H9 (cell line): ENCODE measurements around the gene TGFA. TPM values are rescaled to one million over a fixed set of nuclear protein-coding genes. Genes with fewer than 3 reads are reported as not detected.

Experiments used
- DNase-seq: peaks from one replicate; pipeline ENCODE4 v3.0.0-alpha.2; 2017
- H2AFZ ChIP-seq: one replicate; pipeline ENCODE4 v1.6.1; 2013; ENCODE audit warnings: mild to moderate bottlenecking, low read length, control low read depth, moderate library complexity
- H2AK5ac ChIP-seq: 2 replicates; pipeline ENCODE4 v1.6.1; 2013; ENCODE audit warnings: low read length, control low read depth, mixed read lengths; ENCODE audit not compliant: insufficient read length
- H2BK120ac ChIP-seq: one replicate; pipeline ENCODE4 v1.6.1; 2013; ENCODE audit warnings: low read depth, mild to moderate bottlenecking, low read length, control low read depth, inconsistent platforms; ENCODE audit not compliant: poor library complexity, severe bottlenecking
- H2BK12ac ChIP-seq: 2 replicates; pipeline ENCODE4 v1.6.1; 2013; ENCODE audit warnings: low read length, control low read depth, mixed read lengths, low read depth; ENCODE audit not compliant: insufficient read length
- H2BK15ac ChIP-seq: 2 replicates; pipeline ENCODE4 v1.6.1; 2013; ENCODE audit warnings: low read depth, low read length, control low read depth
- H2BK20ac ChIP-seq: one replicate; pipeline ENCODE4 v1.6.1; 2013; ENCODE audit warnings: low read depth, mild to moderate bottlenecking, low read length, control low read depth, inconsistent platforms; ENCODE audit not compliant: poor library complexity, severe bottlenecking
- H2BK5ac ChIP-seq: 2 replicates; pipeline ENCODE4 v1.6.1; 2013; ENCODE audit warnings: low read length, control low read depth, mixed read lengths; ENCODE audit not compliant: insufficient read length
- H3K14ac ChIP-seq: 2 replicates; pipeline ENCODE4 v1.6.1; 2013; ENCODE audit warnings: low read length, control low read depth; ENCODE audit not compliant: insufficient read depth
- H3K18ac ChIP-seq: 2 replicates; pipeline ENCODE4 v1.6.1; 2013; ENCODE audit warnings: low read depth, mild to moderate bottlenecking, mixed read lengths, low read length, control low read depth; ENCODE audit not compliant: insufficient read length
- H3K23ac ChIP-seq: 2 replicates; pipeline ENCODE4 v1.6.1; 2013; ENCODE audit warnings: low read length, control low read depth, mixed read lengths, low read depth; ENCODE audit not compliant: insufficient read length
- H3K23me2 ChIP-seq: 2 replicates; pipeline ENCODE4 v1.6.1; 2013; ENCODE audit warnings: low read depth, mild to moderate bottlenecking, mixed read lengths, low read length, control low read depth; ENCODE audit not compliant: insufficient read length, poor library complexity, severe bottlenecking
- H3K27ac ChIP-seq: 2 replicates; pipeline ENCODE4 v1.5.1; 2013; ENCODE audit warnings: low read length, control low read depth, mixed read lengths, low read depth; ENCODE audit not compliant: insufficient read length
- H3K27me3 ChIP-seq: 2 replicates; pipeline ENCODE4 v1.6.1; 2013; ENCODE audit warnings: low read length, control low read depth, inconsistent platforms; ENCODE audit not compliant: insufficient read depth
- H3K4ac ChIP-seq: 2 replicates; pipeline ENCODE4 v1.6.1; 2013; ENCODE audit warnings: low read depth, mild to moderate bottlenecking, control low read depth, inconsistent platforms, low read length, moderate library complexity
- H3K4me1 ChIP-seq: 2 replicates; pipeline ENCODE4 v1.6.1; 2013; ENCODE audit warnings: low read length, control low read depth, inconsistent platforms; ENCODE audit not compliant: insufficient read depth
- H3K4me2 ChIP-seq: 2 replicates; pipeline ENCODE4 v1.6.1; 2013; ENCODE audit warnings: low read length, control low read depth, mixed read lengths; ENCODE audit not compliant: insufficient read length, insufficient read depth
- H3K56ac ChIP-seq: 2 replicates; pipeline ENCODE4 v1.6.1; 2013; ENCODE audit warnings: low read depth, mild to moderate bottlenecking, mixed read lengths, low read length, control low read depth; ENCODE audit not compliant: insufficient read length
- H3K79me1 ChIP-seq: 2 replicates; pipeline ENCODE4 v1.6.1; 2013; ENCODE audit warnings: low read depth, mild to moderate bottlenecking, moderate library complexity, low read length, control low read depth, inconsistent platforms; ENCODE audit not compliant: insufficient read depth, poor library complexity, severe bottlenecking
- H3K79me2 ChIP-seq: 2 replicates; pipeline ENCODE4 v1.6.1; 2013; ENCODE audit warnings: low read length, control low read depth, inconsistent platforms; ENCODE audit not compliant: insufficient read depth
- H3K9ac ChIP-seq: 2 replicates; pipeline ENCODE4 v1.6.1; 2013; ENCODE audit warnings: low read length, control low read depth, mixed read lengths; ENCODE audit not compliant: insufficient read length; ENCODE audit errors: extremely low read depth
- H3K9me3 ChIP-seq: one replicate; pipeline ENCODE4 v1.6.1; 2013; ENCODE audit warnings: low read depth, low read length, inconsistent platforms; ENCODE audit not compliant: control insufficient read depth
- H3T11ph ChIP-seq: one replicate; pipeline ENCODE4 v1.6.1; 2013; ENCODE audit warnings: mild to moderate bottlenecking, low read length, control low read depth, inconsistent platforms
- H4K20me1 ChIP-seq: one replicate; pipeline ENCODE4 v1.6.1; 2013; ENCODE audit not compliant: control insufficient read depth, insufficient read length, insufficient read depth
- H4K5ac ChIP-seq: 2 replicates; pipeline ENCODE4 v1.6.1; 2013; ENCODE audit warnings: low read depth, mild to moderate bottlenecking, mixed read lengths, low read length, control low read depth; ENCODE audit not compliant: insufficient read length
- H4K8ac ChIP-seq: replicated peaks from 2 replicates; pipeline ENCODE4 v1.6.1; 2013; ENCODE audit warnings: low read length, control low read depth, mixed read lengths, low read depth; ENCODE audit not compliant: insufficient read length
- H4K91ac ChIP-seq: 2 replicates; pipeline ENCODE4 v1.6.1; 2013; ENCODE audit warnings: low read depth, mild to moderate bottlenecking, moderate library complexity, mixed read lengths, low read length, control low read depth; ENCODE audit not compliant: insufficient read length
- H3K27ac Mint-ChIP-seq, 3 experiments: 2 replicates in 2 of 3; 3 replicates in 1 of 3; pipeline ENCODE4 v1.8.0; 2020 to 2021; ENCODE audit warnings: mixed read lengths in 3 of 3, mild to moderate bottlenecking in 1 of 3, moderate library complexity in 1 of 3
- H3K27me3 Mint-ChIP-seq: 2 replicates; pipeline ENCODE4 v1.8.0; 2021; ENCODE audit warnings: low read depth, mild to moderate bottlenecking, moderate library complexity, mixed read lengths
- H3K36me3 Mint-ChIP-seq, 3 experiments: 2 replicates in 2 of 3; 3 replicates in 1 of 3; pipeline ENCODE4 v1.8.0; 2020 to 2021; ENCODE audit warnings: low read depth in 3 of 3, mixed read lengths in 3 of 3; ENCODE audit not compliant: insufficient read depth in 1 of 3
- H3K4me1 Mint-ChIP-seq, 2 experiments: 2 replicates each; pipeline ENCODE4 v1.8.0; 2020; ENCODE audit warnings: mixed read lengths in 2 of 2
- H3K4me3 Mint-ChIP-seq, 2 experiments: 2 replicates in 1 of 2; 3 replicates in 1 of 2; pipeline ENCODE4 v1.8.0; 2020 to 2021; ENCODE audit warnings: mild to moderate bottlenecking in 2 of 2, mixed read lengths in 2 of 2, moderate library complexity in 1 of 2
- H3K9me3 Mint-ChIP-seq, 2 experiments: 2 replicates in 1 of 2; 3 replicates in 1 of 2; pipeline ENCODE4 v1.8.0; 2020; ENCODE audit warnings: mild to moderate bottlenecking in 2 of 2, mixed read lengths in 2 of 2, moderate library complexity in 1 of 2
- CTCF ChIP-seq: fragments of 200-600 bp; sonication (generic); conservative IDR thresholded peaks from 3 replicates; pipeline ENCODE4 v1.8.0; 2021; ENCODE audit warnings: antibody characterized with exemption, mild to moderate bottlenecking
- WGBS: extraction: QIAGEN DNeasy Blood & Tissue Kit; methylation state at CpG from one replicate; pipeline ENCODE4 v1.1.7; 2013; ENCODE audit warnings: missing lambda C conversion rate, low lambda C conversion rate, mixed read lengths; ENCODE audit not compliant: insufficient read length; ENCODE audit errors: extremely low coverage; 5-methylcytosine and 5-hydroxymethylcytosine counted together
- total RNA-seq: library from RNA; stranded (reverse); gene quantifications from 2 replicates; pipeline ENCODE4 v1.2.1, GENCODE V29; 2021

Gene TGFA
- total RNA-seq, 1 experiment from 2014 or later, result 3.3 TPM

GRCh38 chr2:70519453-70519852, 34.2 kb downstream of the TGFA start:
- H3K27ac ChIP-seq, result no peak overlapping the region
- Mint-ChIP-seq H3K4me1 (peaks cover 20 to 22% of the 10 kb centered on the region in 2 experiments), H3K9me3 (no peaks in the 10 kb centered on the region; a peak in 1 of 5 replicates), H3K27me3 (no peaks in the 10 kb centered on the region), H3K27ac (no peak overlapping the region), H3K36me3 (no peaks in the 10 kb centered on the region), H3K4me3 (no peak overlapping the region)
- H3K18ac ChIP-seq, result no peak overlapping the region
- no CpG with 5 or more reads among the region's 2 CpGs for WGBS
- no peak overlapping the region for H2AFZ ChIP-seq
- no peaks in the 10 kb centered on the region for H3K23me2 ChIP-seq
- H2BK15ac ChIP-seq, result no peak overlapping the region
- no peak overlapping the region for H3K9ac ChIP-seq
- H2AK5ac ChIP-seq, result no peak overlapping the region
- no peak overlapping the region for H3K23ac ChIP-seq
- no peak overlapping the region for H2BK12ac ChIP-seq
- H2BK120ac ChIP-seq, result no peak overlapping the region
- no peaks in the 10 kb centered on the region for H3K9me3 ChIP-seq
- H3K79me2 ChIP-seq, result no peaks in the 10 kb centered on the region
- H2BK5ac ChIP-seq, result no peak overlapping the region
- H3K14ac ChIP-seq, result no peak overlapping the region
- H4K91ac ChIP-seq, result no peak overlapping the region
- H3K56ac ChIP-seq, result no peak overlapping the region
- H3K4me2 ChIP-seq, result no peak overlapping the region
- no peak overlapping the region for H3T11ph ChIP-seq
- no peak for DNase-seq
- H3K79me1 ChIP-seq, result no peaks in the 10 kb centered on the region
- peaks cover 5% of the 10 kb centered on the region; the same call in 1 of the 2 replicates for H3K4me1 ChIP-seq
- no peak overlapping the region for H2BK20ac ChIP-seq
- H3K4ac ChIP-seq, result no peak overlapping the region
- H4K5ac ChIP-seq, result no peak overlapping the region
- no peaks in the 10 kb centered on the region for H3K27me3 ChIP-seq
- no peaks in the 10 kb centered on the region for H4K20me1 ChIP-seq
- TF ChIP-seq CTCF, result no peak
- no peak overlapping the region for H4K8ac ChIP-seq
